GM18505 (cell line): Measurements from ENCODE around the gene GATB.

Experiments used
- ATAC-seq: cut with Tn5 transposase; IDR thresholded peaks from one replicate; pipeline ENCODE4 v1.9.1; 2021; ENCODE audit not compliant: unreplicated experiment
- POLR2A ChIP-seq: IDR thresholded peaks from 4 replicates; pipeline ENCODE4 v1.6.1; 2011; ENCODE audit warnings: borderline replicate concordance; ENCODE audit not compliant: insufficient read depth, insufficient read length; ENCODE audit errors: extremely low read depth

Gene GATB

GRCh38 chr4:151659601-151660364 lies 101.0 kb downstream of the GATB start:
- ATAC-seq, result no peak
- TF ChIP-seq POLR2A, result no peak

- TF ChIP-seq POLR2A, result no peak
- ATAC-seq, result no peak
Observed at GRCh38 chr4:151658959-151659600, 101.7 kb downstream of the GATB start.

GRCh38 chr4:151657896-151658295 lies 102.9 kb downstream of the GATB start:
- TF ChIP-seq POLR2A, result no peak
- ATAC-seq, result no peak

DNA sequence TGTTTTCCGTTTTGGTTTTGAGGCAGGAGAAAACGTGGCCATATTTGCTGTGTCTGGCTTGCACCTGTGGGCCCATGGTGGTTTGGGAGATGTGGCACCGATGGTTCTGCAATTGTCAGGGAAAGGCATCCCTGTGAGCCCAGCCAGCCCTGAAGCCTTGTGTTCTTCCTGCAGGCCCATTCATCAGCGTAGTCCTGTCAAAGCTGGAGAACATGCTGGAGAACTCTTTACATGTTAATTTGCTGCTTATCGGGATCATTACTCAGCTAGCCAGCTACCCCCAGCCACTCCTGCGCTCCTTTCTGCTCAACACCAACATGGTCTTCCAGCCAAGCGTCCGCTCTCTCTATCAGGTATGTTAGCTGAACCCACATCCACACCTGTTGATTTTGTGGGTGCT lies 104.7 kb downstream of the GATB start:
- no peak for TF ChIP-seq POLR2A
- ATAC-seq, result no peak

DNA sequence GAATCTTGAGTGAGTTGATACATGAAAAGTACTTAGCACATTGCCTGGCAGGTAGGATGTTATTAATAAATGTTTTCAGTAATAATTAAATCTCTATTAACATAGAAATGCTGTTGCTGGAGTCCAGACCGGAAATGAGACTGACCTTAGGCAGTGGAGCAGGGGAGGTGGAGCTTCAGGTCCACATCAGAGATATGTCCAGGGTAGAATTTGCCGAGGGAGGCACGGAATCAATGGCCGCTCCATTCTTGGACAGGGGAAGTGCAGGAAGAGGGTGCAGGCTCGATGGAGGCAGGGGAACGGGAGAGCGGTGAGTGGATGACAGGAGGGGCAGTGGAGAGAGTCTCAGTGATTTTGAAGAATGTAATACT lies 107.3 kb downstream of the GATB start:
- ATAC-seq, result no peak
- no peak for TF ChIP-seq POLR2A

DNA sequence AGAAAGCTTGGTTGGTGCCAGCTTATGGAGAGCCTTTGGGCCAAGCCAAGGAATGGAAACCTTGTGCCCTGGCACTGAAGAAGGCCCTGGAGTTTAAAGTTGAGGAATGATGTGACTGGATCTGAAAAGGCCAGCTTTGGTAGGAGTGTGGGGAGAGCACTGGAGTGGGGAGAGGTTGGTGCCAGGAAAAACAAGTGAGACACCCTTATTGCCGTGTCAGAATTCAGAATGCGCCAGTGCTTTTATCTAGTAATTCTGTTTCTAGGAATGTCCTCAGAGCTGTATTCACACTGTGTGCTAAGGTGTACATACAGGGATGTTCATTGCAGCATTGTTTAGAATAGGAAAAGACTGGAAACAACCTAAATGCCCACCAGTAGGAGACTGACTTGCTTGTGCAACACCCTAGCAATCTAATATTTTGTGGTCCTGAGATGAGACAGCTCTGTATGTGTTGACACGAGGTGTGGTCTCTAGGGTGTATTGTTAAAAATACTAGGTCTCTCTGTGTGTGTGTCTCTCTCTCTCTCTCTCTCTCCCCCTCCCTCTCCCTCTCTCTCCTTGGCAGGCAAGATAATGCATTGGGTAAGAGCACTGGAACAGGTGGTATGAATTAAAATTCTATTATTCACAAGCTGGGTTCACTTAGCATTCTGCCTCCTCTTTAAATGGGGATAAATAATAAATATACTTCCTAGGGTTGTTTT lies 107.8 kb downstream of the GATB start:
- ATAC-seq, result no peak
- no peak for TF ChIP-seq POLR2A

GRCh38 chr4:151651496-151651895 lies 109.3 kb downstream of the GATB start:
- ATAC-seq, result no peak
- TF ChIP-seq POLR2A, result no peak

DNA sequence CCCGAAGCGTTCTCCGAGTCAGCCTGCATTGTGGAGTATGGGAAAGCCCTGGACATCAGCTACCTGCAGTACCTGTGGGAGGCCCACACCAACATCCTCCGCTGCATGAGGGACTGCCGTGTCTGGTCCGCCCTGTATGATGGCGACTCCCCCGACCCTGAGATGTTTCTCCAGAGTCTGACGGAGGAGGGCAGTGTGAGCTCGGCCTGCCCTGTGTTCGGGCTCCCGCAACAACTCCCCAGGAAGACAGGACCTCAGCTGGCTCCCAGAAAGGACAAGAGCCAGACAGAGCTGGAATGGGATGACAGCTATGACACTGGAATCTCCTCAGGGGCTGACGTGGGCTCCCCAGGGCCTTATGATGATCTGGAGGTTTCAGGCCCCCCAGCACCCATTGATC lies 111.3 kb downstream of the GATB start:
- no peak for ATAC-seq
- no peak for TF ChIP-seq POLR2A

- no peak for TF ChIP-seq POLR2A
- no peak for ATAC-seq
Observed at GRCh38 chr4:151646322-151646721, 114.5 kb downstream of the GATB start.

DNA sequence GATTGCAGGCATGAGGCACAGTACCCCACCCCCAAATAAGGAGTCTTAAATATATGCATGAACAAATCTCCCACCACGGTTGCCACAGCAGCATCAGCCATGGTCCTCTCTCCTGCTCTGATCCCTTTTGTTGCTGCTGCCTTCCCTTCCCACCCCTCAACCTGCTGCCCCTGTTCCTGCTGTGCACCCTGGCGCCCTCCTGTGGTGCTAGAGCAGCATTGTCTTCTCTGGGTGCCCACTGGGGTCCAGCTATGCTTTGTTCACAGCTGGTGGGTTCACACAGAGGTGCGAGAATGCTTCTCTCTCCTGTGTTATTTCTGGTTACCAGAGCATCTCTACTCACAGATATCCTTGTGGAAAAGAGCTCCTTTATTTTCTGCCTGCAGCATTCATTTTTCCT lies 116.2 kb downstream of the GATB start:
- no peak for ATAC-seq
- TF ChIP-seq POLR2A, result no peak

DNA sequence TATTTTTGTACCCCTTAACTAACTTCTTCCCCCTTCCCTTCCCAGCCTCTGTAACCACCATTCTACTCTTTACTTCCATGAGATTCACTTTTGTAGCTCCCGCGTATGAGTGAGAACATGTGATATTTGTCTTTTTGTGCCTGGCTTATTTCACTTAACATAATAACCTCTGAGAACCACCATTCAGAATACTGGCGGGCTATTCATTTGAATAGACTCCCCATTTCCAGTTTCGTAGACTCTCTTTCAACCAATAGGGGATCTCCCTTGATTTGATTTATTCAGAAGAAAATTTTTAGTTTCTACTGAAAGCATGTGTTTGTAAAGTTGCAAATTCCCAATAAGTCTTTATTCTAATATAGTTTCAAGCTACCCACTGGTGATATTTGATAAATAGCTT lies 117.2 kb downstream of the GATB start:
- no peak for TF ChIP-seq POLR2A
- ATAC-seq, result no peak

DNA sequence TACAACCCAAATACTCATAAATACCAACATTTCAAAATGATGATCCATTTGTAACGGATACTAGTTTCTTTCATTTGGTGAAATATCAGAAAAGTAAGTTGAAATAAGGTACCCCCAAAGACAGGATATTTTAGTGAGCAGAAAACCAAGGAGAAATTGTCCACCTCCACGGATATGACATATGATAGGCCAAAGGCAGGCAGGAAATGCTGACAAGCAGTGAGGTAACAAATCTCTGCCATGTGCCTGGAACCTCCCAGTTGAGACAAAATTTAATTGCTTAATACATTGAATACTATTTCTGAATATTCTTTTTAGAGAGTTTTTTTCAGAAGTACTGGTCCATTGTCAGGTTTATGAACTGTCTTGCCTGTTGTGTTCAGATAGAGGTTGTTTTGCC lies 118.8 kb downstream of the GATB start:
- TF ChIP-seq POLR2A, result no peak
- no peak for ATAC-seq

- no peak for TF ChIP-seq POLR2A
- ATAC-seq, result no peak
Observed at GRCh38 chr4:151641167-151641566, 119.6 kb downstream of the GATB start.

GRCh38 chr4:151640381-151640780 lies 120.4 kb downstream of the GATB start:
- ATAC-seq, result no peak
- no peak for TF ChIP-seq POLR2A
